GM18861 (cell line): ENCODE results near the gene SYCE3.

Experiments used
- ATAC-seq: cut with Tn5 transposase; IDR thresholded peaks from one replicate; pipeline ENCODE4 v1.9.1; 2021; ENCODE audit not compliant: unreplicated experiment

SYCE3 gene

GRCh38 chr22:50504369-50505211 lies 58.1 kb downstream of the SYCE3 start:
- ATAC-seq, result no peak

- no peak for ATAC-seq
These were observed 59.1 kb downstream of the SYCE3 start for GRCh38 chr22:50503475-50504145.

DNA sequence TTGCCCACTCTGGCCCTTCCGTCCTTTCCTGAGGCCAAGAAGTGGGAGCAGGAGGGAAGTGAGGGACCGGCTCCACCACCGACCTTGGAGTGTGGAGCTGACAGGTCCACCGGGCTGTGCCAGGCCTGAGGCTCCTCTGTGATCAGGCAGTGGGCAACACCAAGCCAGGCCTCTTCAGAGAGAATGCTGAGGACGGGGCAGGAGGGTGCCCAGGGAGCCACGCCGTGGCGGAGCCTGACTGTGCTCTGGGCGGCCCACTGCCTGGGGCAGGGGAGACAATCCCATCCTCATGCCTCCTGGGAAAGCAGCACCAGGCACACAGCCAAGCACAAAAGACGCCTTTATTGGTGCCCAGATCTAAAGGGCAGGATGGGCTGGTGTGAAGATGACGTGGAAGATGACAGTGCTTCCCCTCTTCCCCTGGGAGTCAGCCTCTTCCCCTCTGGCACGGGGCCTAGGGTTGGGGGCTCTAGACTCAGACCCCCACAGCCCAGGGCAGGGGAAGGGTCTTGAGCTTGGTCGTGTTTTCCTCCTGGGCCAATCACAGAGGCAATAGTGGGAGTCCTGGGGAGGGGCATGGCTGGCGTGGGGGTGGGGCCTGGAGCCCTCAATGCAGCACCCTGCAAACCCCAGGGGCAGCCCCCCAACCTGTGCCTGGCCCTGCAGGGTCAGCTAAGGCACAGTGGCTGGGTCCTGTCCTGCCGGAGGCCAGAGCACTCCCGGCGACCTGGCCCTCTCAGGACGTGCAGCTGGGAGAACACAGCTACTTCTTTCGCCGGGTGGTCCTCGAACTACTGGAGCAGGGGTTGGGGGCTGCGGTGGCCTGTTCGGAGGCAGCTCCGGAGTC lies 59.9 kb downstream of the SYCE3 start:
- ATAC-seq, result no peak

- no peak for ATAC-seq
These were observed 60.6 kb downstream of the SYCE3 start for GRCh38 chr22:50502096-50502495.
